ENCODE data around the gene KIAA0753. TPM values are rescaled to one million over a fixed set of nuclear protein-coding genes. Genes with fewer than 3 reads are reported as not detected.

KIAA0753 gene
- total RNA-seq: 10 to 100 TPM; 17.5 to 24.8 TPM
- polyA plus RNA-seq: 1 to 10 TPM; 1.2 to 2.3 (median 2.2) TPM
- 15.3 to 25.1 (median 23.8) reads per million in 6 experiments for total RNA-seq

- H3K4me1 Mint-ChIP-seq: peaks cover 24 to 68% (median 57%) of the 10 kb centered on the region in 4 donors
- peak within 1 kb of the TSS; percentile 87 to 99 (median 94) for H3K4me3 Mint-ChIP-seq
- peak within 1 kb of the TSS; percentile 93 to 100 (median 98) for H3K27ac Mint-ChIP-seq
- H3K36me3 Mint-ChIP-seq: peaks cover 0 to 21% (median 3%) of the 10 kb centered on the region in 3 donors
- POLR2A ChIA-PET: interaction anchor here (0.7 to 4.4 kb wide), 7 partner anchors 11 to 372 kb away, joined by 3 to 41 read pairs (median 3); partner anchors contain the start of genes C17orf100, MED31 and RNASEK
- ATAC-seq (peak; percentile 85 to 87), DNase-seq (peak; percentile 75 to 96 (median 88))
- no peaks in the 10 kb centered on the region for H3K27me3 Mint-ChIP-seq
- H3K9me3 Mint-ChIP-seq: no peaks in the 10 kb centered on the region
Observed at GRCh38 chr17:6640536-6641246, at the start of gene KIAA0753, which contains the start of gene TXNDC17. Gene KIAA0753, minus strand, starts transcription at chr17:6640711. Its CDS starts 5,608 bp downstream, at chr17:6635103. Gene TXNDC17, plus strand, starts transcription at chr17:6641060. Its CDS starts 23 bp downstream, at chr17:6641083.

GRCh38 chr17:6688944-6689343, 48.4 kb upstream of the KIAA0753 start:
- no peak for ATAC-seq
- POLR2A ChIA-PET: no interaction called here
- peaks cover 22 to 83% (median 46%) of the 10 kb centered on the region in 5 donors for H3K27me3 Mint-ChIP-seq

GRCh38 chr17:6686026-6686425, 45.5 kb upstream of the KIAA0753 start:
- POLR2A ChIA-PET: no interaction called here
- Mint-ChIP-seq H3K27ac (peak overlapping the region in 1 of 10 donors; percentile 1), H3K4me3 (no peak overlapping the region), H3K27me3 (peaks cover 16 to 79% (median 57%) of the 10 kb centered on the region in 5 donors), H3K36me3 (no peaks in the 10 kb centered on the region), H3K9me3 (no peaks in the 10 kb centered on the region), H3K4me1 (peaks cover 0 to 1% (median 0%) of the 10 kb centered on the region in 4 donors)
- ATAC-seq (no peak), DNase-seq (no peak)

More at GRCh38 chr17:6688944-6689343, 48.4 kb upstream of the KIAA0753 start:
- Mint-ChIP-seq H3K27ac (peak overlapping the region in 1 of 10 donors; percentile 69), H3K36me3 (no peaks in the 10 kb centered on the region), H3K4me1 (peaks cover 0 to 2% (median 0%) of the 10 kb centered on the region in 4 donors), H3K9me3 (no peaks in the 10 kb centered on the region), H3K4me3 (no peak overlapping the region)
- DNase-seq: no peak

DNA sequence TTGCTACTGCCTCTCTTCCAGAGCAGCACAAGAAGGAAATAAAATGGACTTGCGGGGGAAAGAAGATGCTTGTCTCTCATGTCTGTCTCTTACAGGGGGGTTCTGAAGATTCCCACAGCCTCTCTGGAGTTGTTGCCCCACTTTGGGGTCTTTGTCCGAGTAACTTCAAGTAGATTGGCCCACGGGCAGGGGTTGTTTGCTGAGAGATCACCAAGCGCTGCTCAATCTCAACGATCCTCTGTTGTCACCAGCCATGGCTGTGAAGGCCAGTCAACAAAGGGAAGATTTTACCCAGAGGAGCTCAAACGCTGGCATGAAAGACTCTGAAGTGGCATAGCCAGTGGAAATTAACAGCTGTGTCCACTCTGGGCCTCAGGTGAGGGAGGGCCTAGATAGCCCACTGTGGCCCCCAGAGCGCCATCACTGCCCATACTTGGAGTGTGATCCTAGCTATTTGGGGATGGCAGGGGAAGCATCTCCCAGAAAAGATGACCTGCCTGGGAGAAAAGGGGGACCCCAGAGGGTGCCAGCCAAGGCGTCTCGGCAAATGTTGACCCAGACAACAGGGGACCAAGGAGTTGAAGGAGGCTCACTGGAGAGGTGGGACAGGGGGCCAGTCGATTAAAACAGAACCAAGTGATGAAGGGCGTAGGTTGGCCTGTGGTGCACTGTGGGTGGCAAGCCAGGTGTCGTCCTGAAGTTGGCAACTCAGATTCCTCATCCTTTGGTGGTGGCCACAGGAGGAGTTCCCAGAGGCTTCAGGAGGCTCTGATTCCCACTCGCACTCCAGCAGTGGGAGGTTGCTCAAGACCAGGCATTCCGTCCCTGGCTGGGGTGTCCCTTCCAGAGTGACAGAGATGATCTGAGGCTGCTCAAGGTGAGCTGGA, 44.6 kb upstream of the KIAA0753 start:
- Mint-ChIP-seq H3K4me3 (no peak overlapping the region), H3K4me1 (peaks cover 0 to 1% (median 0%) of the 10 kb centered on the region in 4 donors), H3K27ac (no peak overlapping the region), H3K9me3 (no peaks in the 10 kb centered on the region), H3K27me3 (peaks cover 18 to 72% (median 57%) of the 10 kb centered on the region in 5 donors), H3K36me3 (no peaks in the 10 kb centered on the region)
- DNase-seq (peak in 1 of 10 donors; percentile 21), ATAC-seq (no peak)
- POLR2A ChIA-PET: no interaction called here

GRCh38 chr17:6684460-6684783, 43.9 kb upstream of the KIAA0753 start:
- Mint-ChIP-seq H3K27ac (no peak overlapping the region), H3K4me1 (peaks cover 0 to 1% (median 0%) of the 10 kb centered on the region in 4 donors), H3K4me3 (no peak overlapping the region), H3K9me3 (no peaks in the 10 kb centered on the region), H3K36me3 (no peaks in the 10 kb centered on the region), H3K27me3 (peaks cover 19 to 71% (median 56%) of the 10 kb centered on the region in 5 donors)
- DNase-seq: peak in 1 of 10 donors; percentile 3
- POLR2A ChIA-PET: no interaction called here
- ATAC-seq: no peak

- POLR2A ChIA-PET: no interaction called here
- H3K27me3 Mint-ChIP-seq: peaks cover 19 to 74% (median 55%) of the 10 kb centered on the region in 5 donors
- ATAC-seq: no peak
Observed at GRCh38 chr17:6683730-6684459, 43.4 kb upstream of the KIAA0753 start.

GRCh38 chr17:6683081-6683684, 42.7 kb upstream of the KIAA0753 start:
- Mint-ChIP-seq H3K27ac (no peak overlapping the region), H3K9me3 (no peaks in the 10 kb centered on the region), H3K4me1 (peaks cover 0 to 8% (median 4%) of the 10 kb centered on the region in 4 donors), H3K4me3 (no peak overlapping the region), H3K36me3 (no peaks in the 10 kb centered on the region), H3K27me3 (peaks cover 19 to 81% (median 62%) of the 10 kb centered on the region in 5 donors)
- no peak for DNase-seq
- ATAC-seq: no peak
- POLR2A ChIA-PET: no interaction called here

More at GRCh38 chr17:6683730-6684459, 43.4 kb upstream of the KIAA0753 start:
- no peak overlapping the region for H3K4me3 Mint-ChIP-seq
- peak in 1 of 10 donors; percentile 42 for DNase-seq
- H3K27ac Mint-ChIP-seq: peak overlapping the region in 1 of 10 donors; percentile 60
- no peaks in the 10 kb centered on the region for H3K9me3 Mint-ChIP-seq
- peaks cover 0 to 1% (median under 1%) of the 10 kb centered on the region in 4 donors for H3K4me1 Mint-ChIP-seq
- H3K36me3 Mint-ChIP-seq: no peaks in the 10 kb centered on the region

- Mint-ChIP-seq H3K27ac (no peak overlapping the region), H3K4me1 (peaks cover 6 to 16% (median 8%) of the 10 kb centered on the region in 4 donors), H3K4me3 (no peak overlapping the region), H3K36me3 (no peaks in the 10 kb centered on the region), H3K9me3 (no peaks in the 10 kb centered on the region), H3K27me3 (peaks cover 17 to 76% (median 61%) of the 10 kb centered on the region in 5 donors)
- DNase-seq (peak in 1 of 10 donors; percentile 57), ATAC-seq (no peak)
- POLR2A ChIA-PET: no interaction called here
Observed at GRCh38 chr17:6682339-6682738, 41.8 kb upstream of the KIAA0753 start.

- peaks cover 8 to 18% (median 10%) of the 10 kb centered on the region in 4 donors for H3K4me1 Mint-ChIP-seq
- no peak for ATAC-seq
- no peak for DNase-seq
- no peaks in the 10 kb centered on the region for H3K9me3 Mint-ChIP-seq
- H3K27ac Mint-ChIP-seq: no peak overlapping the region
- POLR2A ChIA-PET: no interaction called here
- H3K36me3 Mint-ChIP-seq: no peaks in the 10 kb centered on the region
- H3K4me3 Mint-ChIP-seq: no peak overlapping the region
- peaks cover 15 to 69% (median 55%) of the 10 kb centered on the region in 5 donors for H3K27me3 Mint-ChIP-seq
Observed at GRCh38 chr17:6681671-6682070, 41.2 kb upstream of the KIAA0753 start.

DNA sequence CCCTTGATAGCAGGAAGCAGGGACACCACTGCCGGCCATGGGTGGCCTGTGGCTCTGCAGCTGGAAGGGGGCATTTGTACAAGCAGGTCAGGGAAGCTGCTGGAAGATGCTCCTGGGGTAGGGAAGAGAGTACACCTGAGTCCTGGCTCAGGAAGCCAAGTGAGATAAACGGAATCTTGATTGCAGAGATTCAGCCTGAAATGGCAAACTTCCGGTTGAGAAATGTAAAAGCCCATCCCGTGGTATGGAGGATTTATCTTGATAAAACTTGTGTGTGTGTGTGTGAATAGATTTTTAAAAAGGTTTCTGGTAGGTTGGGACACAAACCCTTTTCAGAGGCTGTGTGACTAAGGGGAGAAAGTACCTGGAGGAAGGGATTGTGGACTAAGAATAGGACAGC, 40.7 kb upstream of the KIAA0753 start:
- POLR2A ChIA-PET: no interaction called here
- H3K27ac Mint-ChIP-seq: no peak overlapping the region
- H3K27me3 Mint-ChIP-seq: peaks cover 15 to 67% (median 52%) of the 10 kb centered on the region in 5 donors

DNA sequence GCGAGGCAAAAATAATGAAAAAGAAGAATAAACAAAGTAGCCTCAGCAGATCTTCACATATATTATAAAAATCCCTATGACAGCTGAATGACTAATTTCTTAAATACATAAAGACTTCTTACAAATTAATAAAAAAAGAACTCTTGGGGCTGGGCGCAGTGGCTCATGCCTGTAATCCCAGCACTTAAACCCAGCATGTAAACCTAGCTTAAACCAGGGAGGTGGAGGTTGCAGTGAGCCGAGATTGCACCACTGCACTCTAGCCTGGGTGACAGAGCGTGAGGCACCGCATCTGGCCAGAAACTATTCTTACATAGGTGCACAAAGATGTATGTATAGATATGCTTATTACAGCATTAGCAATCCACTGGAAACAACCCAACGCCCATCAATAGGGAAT, 38.7 kb upstream of the KIAA0753 start:
- peak in 1 of 10 donors; percentile 4 for DNase-seq
- no peak overlapping the region for H3K27ac Mint-ChIP-seq
- no peaks in the 10 kb centered on the region for H3K9me3 Mint-ChIP-seq
- H3K36me3 Mint-ChIP-seq: no peaks in the 10 kb centered on the region
- peaks cover 8 to 18% (median 10%) of the 10 kb centered on the region in 4 donors for H3K4me1 Mint-ChIP-seq
- peaks cover 9 to 54% (median 36%) of the 10 kb centered on the region in 5 donors for H3K27me3 Mint-ChIP-seq
- ATAC-seq: no peak
- H3K4me3 Mint-ChIP-seq: no peak overlapping the region
- POLR2A ChIA-PET: no interaction called here

More for the DNA sequence above, 40.7 kb upstream of the KIAA0753 start:
- Mint-ChIP-seq H3K4me3 (no peak overlapping the region), H3K4me1 (peaks cover 8 to 18% (median 10%) of the 10 kb centered on the region in 4 donors), H3K36me3 (no peaks in the 10 kb centered on the region), H3K9me3 (no peaks in the 10 kb centered on the region)
- DNase-seq (peak in 1 of 10 donors; percentile 4), ATAC-seq (no peak)

- Mint-ChIP-seq H3K27me3 (peaks cover 8 to 41% (median 28%) of the 10 kb centered on the region in 5 donors), H3K9me3 (no peaks in the 10 kb centered on the region), H3K4me3 (no peak overlapping the region), H3K27ac (no peak overlapping the region), H3K4me1 (peaks cover 7 to 18% (median 10%) of the 10 kb centered on the region in 4 donors), H3K36me3 (no peaks in the 10 kb centered on the region)
- no peak for ATAC-seq
- POLR2A ChIA-PET: no interaction called here
- peak in 1 of 10 donors; percentile 44 for DNase-seq
Observed at GRCh38 chr17:6677946-6678345, 37.4 kb upstream of the KIAA0753 start.

Data from naive thymus-derived CD8-positive, alpha-beta T cell (primary cell).